ENCODE data around the gene CCNB1IP1.
"Not testable (repeated sequence)": the region's sequence is repeated elsewhere in the genome, so short reads cannot be mapped to it uniquely, and the experiment has no call there.

Gene CCNB1IP1

DNA sequence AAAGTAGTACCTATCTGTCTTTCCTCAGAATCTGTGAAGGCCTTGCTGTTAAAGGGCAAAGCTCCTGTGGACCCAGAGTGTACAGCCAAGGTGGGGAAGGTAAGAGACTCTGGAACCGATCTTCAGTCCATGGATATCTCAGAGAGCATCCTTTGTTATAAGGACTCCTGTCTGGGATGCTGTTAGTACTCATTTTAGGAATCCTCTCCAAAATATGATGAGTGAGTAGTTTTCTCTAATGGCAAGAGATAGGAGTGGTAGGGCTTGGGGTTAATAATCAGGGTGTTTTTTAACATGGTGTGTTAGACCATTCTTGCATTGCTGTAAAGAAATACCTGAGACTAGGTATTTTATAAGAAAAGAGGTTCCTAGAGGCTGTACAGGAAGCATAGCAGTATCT is 12.3 kb upstream of the CCNB1IP1 start:
- Mint-ChIP-seq H3K4me3 (no peak overlapping the region), H3K27me3 (no peaks in the 10 kb centered on the region), H3K27ac (peak overlapping the region; percentile 57), H3K9me3 (no peaks in the 10 kb centered on the region), H3K4me1 (peaks cover 10% of the 10 kb centered on the region), H3K36me3 (peaks cover 5% of the 10 kb centered on the region)

DNA sequence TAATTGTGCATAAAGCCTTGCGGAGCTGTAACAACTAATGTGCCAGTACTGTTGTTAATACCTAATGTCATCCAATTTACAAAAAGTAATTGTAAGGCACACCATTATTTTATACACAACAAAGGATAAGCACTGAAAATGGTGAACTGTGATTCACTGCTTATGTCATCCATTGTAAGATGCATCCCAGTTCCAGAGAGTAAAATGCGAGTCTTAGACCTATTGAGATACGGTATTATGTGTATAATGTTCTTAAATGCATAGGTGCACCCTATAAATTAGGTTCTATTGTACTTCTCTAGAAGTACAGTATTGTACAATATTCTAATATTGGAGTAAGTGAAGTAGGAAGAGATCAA is 10.8 kb upstream of the CCNB1IP1 start:
- Mint-ChIP-seq H3K4me1 (peaks cover 10% of the 10 kb centered on the region), H3K36me3 (peaks cover 2% of the 10 kb centered on the region), H3K27ac (peak overlapping the region; percentile 93), H3K27me3 (no peaks in the 10 kb centered on the region), H3K4me3 (peak overlapping the region; percentile 89), H3K9me3 (no peaks in the 10 kb centered on the region)

DNA sequence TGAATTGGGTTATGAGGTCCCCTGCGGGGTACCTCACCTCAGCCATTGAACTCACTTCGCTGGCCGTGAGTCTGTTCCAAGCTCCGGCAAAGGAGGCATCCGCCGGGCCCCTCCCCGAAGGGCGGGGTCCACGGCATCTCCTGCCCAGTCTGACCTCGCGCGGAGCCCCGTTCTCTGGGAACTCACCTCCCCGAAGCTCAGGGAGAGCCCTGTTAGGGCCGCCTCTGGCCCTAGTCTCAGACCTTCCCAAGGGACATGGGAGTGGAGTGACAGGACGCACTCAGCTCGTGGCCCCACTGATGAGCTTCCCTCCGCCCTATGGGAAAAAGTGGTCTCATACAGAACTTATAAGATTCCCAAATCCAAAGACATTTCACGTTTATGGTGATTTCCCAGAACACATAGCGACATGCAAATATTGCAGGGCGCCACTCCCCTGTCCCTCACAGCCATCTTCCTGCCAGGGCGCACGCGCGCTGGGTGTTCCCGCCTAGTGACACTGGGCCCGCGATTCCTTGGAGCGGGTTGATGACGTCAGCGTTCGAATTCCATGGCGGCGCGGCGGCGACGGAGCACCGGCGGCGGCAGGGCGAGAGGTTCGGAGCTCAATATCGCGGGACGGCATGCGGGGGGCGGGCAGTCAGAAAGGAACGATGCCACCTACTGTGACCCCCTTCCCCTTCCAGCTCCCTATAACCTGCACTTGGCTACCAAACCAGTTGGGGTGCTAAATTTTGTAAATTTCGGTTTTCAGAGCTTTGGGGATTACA is 10.2 kb upstream of the CCNB1IP1 start, which contains the start of gene PARP2:
TSS of gene PARP2 (plus strand) at position 544 of the 770 bp plus-strand sequence. CDS start at position 551, 7 bp downstream.
- peaks cover 2% of the 10 kb centered on the region for H3K36me3 Mint-ChIP-seq
- peak within 1 kb of the TSS; percentile 89 for H3K4me3 Mint-ChIP-seq
- H3K27ac Mint-ChIP-seq: peak within 1 kb of the TSS; percentile 93
- H3K4me1 Mint-ChIP-seq: peaks cover 10% of the 10 kb centered on the region
- no peaks in the 10 kb centered on the region for H3K9me3 Mint-ChIP-seq
- no peaks in the 10 kb centered on the region for H3K27me3 Mint-ChIP-seq

DNA sequence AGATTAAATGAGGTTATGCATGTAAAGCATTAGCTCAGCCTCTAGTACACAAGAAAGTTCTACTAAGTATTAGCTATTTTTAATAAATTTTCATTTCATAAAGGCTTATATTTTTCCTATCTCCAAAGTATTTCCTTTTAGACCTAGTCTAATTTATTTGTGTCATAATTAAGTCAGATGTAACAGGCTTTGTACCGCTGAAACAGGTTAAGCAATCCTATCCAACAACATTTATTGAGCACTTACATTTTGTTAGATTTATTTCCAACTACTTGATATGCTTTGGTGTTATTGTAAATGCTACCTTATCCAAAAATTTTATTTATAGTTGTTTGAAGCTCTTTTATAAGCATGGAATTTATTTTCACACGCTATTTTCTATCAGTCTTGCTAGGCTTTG is 8.6 kb upstream of the CCNB1IP1 start:
- H3K4me3 Mint-ChIP-seq: peak overlapping the region; percentile 89
- H3K36me3 Mint-ChIP-seq: peaks cover 2% of the 10 kb centered on the region
- H3K9me3 Mint-ChIP-seq: no peaks in the 10 kb centered on the region
- H3K4me1 Mint-ChIP-seq: peaks cover 10% of the 10 kb centered on the region
- H3K27me3 Mint-ChIP-seq: no peaks in the 10 kb centered on the region
- peak overlapping the region; percentile 65 for H3K27ac Mint-ChIP-seq

DNA sequence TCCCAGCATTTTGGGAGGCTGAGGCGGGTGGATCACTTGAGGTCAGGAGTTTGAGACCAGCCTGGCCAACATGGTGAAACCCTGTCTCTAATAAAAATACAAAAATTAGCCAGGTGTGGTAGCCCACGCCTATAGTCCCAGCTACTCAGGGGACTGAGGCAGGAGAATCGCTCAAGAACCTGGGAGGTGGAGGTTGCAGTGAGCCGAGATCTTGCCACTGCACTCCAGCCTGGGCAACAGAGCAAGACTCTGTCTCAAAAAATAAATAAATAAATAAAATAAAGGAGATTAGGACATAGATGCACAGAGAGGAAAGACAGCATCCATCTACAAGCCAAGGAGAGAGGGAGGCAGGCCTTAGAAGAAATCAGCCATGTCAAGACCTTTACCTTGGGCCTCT is 8.0 kb upstream of the CCNB1IP1 start:
- H3K4me3 Mint-ChIP-seq, H3K36me3 Mint-ChIP-seq, H3K27ac Mint-ChIP-seq, H3K27me3 Mint-ChIP-seq, H3K9me3 Mint-ChIP-seq: not testable (repeated sequence)
- H3K4me1 Mint-ChIP-seq: peaks cover 10% of the 10 kb centered on the region

DNA sequence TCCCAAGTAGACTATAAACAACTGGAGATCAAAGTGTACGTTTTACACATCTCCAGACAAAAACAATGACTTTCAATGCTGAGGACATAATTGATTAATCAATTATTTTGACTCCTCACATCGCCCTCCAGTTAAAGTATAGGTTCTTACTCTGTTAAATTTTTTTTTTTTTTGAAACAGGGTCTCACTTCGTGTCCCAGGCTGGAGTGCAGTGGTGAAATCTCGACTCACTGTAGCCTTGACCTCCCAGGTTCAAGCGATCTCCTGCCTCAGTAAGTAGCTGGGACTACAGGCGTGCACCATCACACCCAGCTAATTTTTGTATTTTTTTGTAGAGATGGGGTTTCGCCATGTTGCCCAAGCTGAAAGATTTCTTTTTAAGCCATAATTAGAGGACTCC is 938 bp upstream of the CCNB1IP1 start:
- Mint-ChIP-seq H3K36me3 (no peaks in the 10 kb centered on the region), H3K4me3 (no peak overlapping the region), H3K9me3 (no peaks in the 10 kb centered on the region), H3K4me1 (peaks cover 39% of the 10 kb centered on the region), H3K27ac (no peak overlapping the region), H3K27me3 (no peaks in the 10 kb centered on the region)

DNA sequence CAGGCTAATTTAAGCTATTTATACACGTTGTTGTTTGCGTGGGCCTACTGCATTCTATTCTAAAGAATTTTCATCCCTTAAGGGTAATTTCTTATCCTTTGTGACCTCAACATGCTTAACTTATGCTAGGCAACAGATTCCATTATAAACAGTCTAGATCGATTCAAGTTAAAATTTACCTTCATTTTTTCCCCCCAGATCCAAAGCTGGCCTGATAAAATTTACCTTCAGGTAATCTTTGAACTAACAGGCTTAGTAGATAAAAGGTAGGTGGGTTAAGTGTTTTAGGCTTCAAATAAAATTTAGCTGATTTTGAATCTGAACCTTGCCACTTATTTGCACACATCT is 389 bp upstream of the CCNB1IP1 start:
- Mint-ChIP-seq H3K27ac (peak overlapping the region; percentile 96), H3K4me1 (peaks cover 44% of the 10 kb centered on the region), H3K9me3 (no peaks in the 10 kb centered on the region), H3K27me3 (no peaks in the 10 kb centered on the region), H3K4me3 (peak overlapping the region; percentile 100), H3K36me3 (no peaks in the 10 kb centered on the region)

DNA sequence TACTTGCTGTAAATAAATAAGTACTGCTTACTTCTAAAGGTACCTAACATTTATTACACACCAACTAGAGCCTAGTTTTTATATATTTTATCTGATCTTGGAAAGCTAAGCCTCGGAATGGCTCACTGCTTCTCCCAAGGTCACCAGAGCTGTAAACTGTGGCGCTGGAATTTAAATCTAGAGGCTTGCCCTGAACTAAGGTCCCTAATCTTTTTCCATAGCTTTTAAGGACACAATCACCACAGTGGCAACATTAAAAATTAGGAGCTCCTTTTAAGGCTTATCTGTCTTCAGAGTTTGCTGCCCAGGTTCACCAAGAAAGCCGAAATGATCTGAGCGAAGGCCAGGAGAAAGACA is 670 bp downstream of the CCNB1IP1 start:
- peak overlapping the region; percentile 100 for H3K4me3 Mint-ChIP-seq
- H3K27me3 Mint-ChIP-seq: no peaks in the 10 kb centered on the region
- peak overlapping the region; percentile 96 for H3K27ac Mint-ChIP-seq
- H3K9me3 Mint-ChIP-seq: no peaks in the 10 kb centered on the region
- no peaks in the 10 kb centered on the region for H3K36me3 Mint-ChIP-seq
- H3K4me1 Mint-ChIP-seq: peaks cover 53% of the 10 kb centered on the region

DNA sequence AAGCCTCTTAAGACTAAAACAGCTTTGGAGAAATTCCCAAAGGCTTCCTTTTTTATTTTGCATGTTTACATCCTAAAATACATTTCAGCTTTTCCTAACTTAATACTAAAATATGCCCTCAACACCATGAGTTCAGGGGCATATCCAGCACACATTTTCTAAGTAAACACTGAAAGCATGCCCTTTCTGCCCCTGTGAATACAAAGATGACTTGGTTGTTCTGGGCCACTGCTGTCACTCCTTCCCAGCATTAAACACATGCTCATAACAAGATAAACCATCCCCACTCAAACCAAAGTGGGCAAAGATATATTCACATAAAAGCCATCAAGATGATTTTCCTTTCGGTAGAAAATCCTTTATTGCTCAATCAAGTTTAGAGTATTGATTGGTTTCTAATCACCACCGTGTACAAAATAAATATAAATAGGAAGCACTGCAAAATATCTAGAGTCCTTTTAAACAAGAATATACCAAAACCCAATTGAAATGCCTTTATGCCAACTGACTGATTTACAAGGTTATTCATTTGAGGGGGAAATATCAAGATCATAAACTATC is 1.9 kb downstream of the CCNB1IP1 start:
- Mint-ChIP-seq H3K9me3 (no peaks in the 10 kb centered on the region), H3K36me3 (no peaks in the 10 kb centered on the region), H3K4me1 (peaks cover 55% of the 10 kb centered on the region), H3K27me3 (no peaks in the 10 kb centered on the region), H3K4me3 (peak overlapping the region; percentile 15), H3K27ac (peak overlapping the region; percentile 7)

DNA sequence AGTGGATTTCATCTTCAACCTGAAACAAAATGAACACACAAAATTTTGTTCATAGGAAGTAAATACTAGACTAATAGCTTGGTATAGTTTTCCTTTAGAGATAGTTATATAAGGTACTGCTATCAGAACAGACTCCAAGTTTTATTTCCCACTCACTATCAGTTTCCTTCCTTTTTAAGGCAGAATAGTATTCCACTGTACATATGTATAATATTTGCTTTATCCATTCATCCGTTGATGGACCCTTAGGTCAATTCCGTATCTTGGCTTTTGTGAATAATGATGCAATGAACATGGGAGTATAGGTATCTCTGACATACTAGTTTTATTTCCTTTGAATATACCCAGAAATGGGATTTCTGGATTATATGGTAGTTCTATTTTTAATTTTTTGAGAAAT is 3.7 kb downstream of the CCNB1IP1 start:
- peaks cover 4% of the 10 kb centered on the region for H3K36me3 Mint-ChIP-seq
- H3K4me1 Mint-ChIP-seq: peaks cover 55% of the 10 kb centered on the region
- H3K27me3 Mint-ChIP-seq: no peaks in the 10 kb centered on the region
- H3K9me3 Mint-ChIP-seq: no peaks in the 10 kb centered on the region
- no peak overlapping the region for H3K4me3 Mint-ChIP-seq
- no peak overlapping the region for H3K27ac Mint-ChIP-seq

DNA sequence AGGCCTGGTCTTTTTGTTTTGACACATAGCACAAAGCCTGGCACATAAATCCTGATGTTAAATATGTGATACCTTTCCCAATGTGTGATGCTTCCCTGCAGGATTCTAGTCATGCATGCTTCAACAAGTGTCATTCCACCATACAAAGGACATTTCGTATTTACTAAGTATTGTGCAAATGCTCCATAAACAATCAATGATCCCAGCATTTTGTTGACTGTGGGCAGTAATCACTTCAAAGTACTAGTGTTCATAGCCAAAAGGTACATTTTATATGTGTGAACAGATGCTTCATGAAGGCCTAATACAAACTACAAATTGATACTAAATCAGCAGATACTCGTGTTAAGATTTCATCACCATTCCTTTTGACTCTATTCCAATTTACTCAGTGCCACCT is 4.4 kb downstream of the CCNB1IP1 start:
- Mint-ChIP-seq H3K27me3 (no peaks in the 10 kb centered on the region), H3K36me3 (peaks cover 4% of the 10 kb centered on the region), H3K4me1 (peaks cover 54% of the 10 kb centered on the region), H3K27ac (peak overlapping the region; percentile 32), H3K4me3 (no peak overlapping the region), H3K9me3 (no peaks in the 10 kb centered on the region)

DNA sequence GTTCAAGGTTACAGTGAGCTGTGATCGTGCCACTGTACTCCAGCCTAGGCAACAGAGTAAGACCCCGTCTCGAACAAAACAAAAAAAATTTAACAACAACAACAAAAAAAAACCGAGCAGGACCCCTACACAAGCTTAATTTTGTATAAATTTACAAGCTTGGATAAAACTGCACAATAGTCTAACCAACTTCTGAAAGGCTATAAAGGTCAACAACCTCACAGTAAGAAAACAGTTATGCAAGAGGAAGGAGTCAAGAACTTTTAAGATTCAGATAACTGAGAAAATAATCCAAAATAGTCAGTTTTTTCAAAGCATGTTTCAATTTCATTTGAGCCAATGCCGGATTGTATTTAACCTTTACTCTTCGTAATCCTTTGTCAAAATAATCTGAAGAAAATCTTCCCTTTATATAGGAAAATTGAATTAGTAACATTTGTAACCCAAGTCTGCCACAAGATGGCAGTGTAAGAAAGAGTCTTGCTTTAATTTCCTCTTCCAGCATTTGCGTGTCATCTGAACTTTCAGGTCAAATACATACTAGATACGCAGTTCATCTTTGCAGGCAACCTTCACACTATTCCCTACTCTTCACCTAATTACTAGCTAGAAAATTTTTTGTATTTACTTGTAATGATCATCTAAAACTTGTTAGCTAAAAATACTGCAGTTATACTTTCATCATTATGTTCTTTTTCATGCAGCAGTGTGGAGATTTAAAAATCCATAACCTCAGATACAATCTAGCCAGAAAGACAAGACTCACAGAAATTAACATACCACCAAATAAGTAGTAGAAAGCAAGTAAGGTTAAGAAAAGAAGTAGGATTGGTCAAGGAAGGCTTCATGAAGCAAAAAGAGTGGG is 5.8 kb downstream of the CCNB1IP1 start:
- Mint-ChIP-seq H3K36me3 (peaks cover 6% of the 10 kb centered on the region), H3K27me3 (no peaks in the 10 kb centered on the region), H3K9me3 (no peaks in the 10 kb centered on the region), H3K27ac (peak overlapping the region; percentile 27), H3K4me1 (peaks cover 41% of the 10 kb centered on the region), H3K4me3 (peak overlapping the region; percentile 44)

DNA sequence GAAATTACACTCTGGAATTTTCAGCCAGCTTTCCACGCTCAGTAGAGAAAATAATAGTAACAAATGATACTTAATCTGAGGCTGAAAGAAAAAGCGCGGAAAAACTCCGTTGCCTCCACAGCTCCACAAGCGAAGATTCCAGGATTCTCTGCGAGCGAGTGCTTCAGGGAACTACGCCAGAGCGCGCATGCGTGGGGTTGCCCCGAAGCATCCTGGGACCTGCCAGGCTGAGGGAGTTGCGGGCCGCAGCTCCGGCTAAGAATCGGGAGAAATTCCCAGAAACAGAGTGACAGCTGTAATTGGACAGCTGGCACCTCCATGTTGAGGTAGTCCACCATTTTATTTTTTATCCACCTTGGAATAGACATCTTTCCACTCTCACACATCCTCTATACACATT is 15.4 kb downstream of the CCNB1IP1 start:
- Mint-ChIP-seq H3K27ac (no peak overlapping the region), H3K4me1 (no peaks in the 10 kb centered on the region), H3K27me3 (no peaks in the 10 kb centered on the region), H3K9me3 (no peaks in the 10 kb centered on the region), H3K4me3 (no peak overlapping the region), H3K36me3 (peaks cover 6% of the 10 kb centered on the region)

DNA sequence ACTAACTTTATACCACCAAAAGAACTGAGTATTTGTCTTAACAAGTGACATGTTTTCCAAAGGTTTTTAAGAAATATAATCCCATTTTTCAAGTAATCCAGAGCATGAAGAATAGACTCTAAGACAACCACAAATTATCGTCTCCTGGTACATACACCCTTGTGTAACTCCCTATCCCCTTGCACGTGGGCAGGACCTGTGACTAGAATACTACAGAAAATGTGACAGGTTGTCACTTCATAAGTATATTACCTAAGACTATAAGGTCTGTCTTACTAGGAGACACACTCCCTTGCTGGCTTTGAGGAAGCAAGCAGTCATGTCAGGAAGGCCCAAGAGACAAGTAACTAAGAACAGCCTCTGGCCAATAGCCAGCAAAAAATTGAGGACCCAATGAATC is 19.1 kb downstream of the CCNB1IP1 start:
- peaks cover 9% of the 10 kb centered on the region for H3K36me3 Mint-ChIP-seq
- H3K27me3 Mint-ChIP-seq: no peaks in the 10 kb centered on the region
- no peaks in the 10 kb centered on the region for H3K4me1 Mint-ChIP-seq
- H3K4me3 Mint-ChIP-seq: no peak overlapping the region
- H3K27ac Mint-ChIP-seq: no peak overlapping the region
- no peaks in the 10 kb centered on the region for H3K9me3 Mint-ChIP-seq

DNA sequence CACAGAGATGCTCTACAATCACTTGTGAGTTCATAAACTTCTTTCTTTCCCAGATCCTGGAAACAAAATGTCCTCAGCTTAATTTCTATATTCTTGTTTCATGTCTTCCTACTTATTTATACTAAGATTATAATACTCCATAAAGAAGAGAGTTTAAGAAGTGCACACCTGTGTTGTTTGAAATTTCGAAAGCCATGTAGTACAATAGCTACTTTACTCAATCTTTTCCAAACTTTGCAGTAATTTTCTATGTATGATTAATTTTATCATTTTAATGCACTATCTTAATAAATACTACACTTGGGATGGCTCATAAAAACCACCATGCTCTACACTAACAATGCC is 27.0 kb downstream of the CCNB1IP1 start:
- H3K36me3 Mint-ChIP-seq: peaks cover 1% of the 10 kb centered on the region
- H3K4me1 Mint-ChIP-seq: peaks cover 42% of the 10 kb centered on the region
- H3K27me3 Mint-ChIP-seq: no peaks in the 10 kb centered on the region
- H3K27ac Mint-ChIP-seq: peak overlapping the region; percentile 94
- no peaks in the 10 kb centered on the region for H3K9me3 Mint-ChIP-seq
- peak overlapping the region; percentile 95 for H3K4me3 Mint-ChIP-seq

All from activated naive CD4-positive, alpha-beta T cell treated with anti-CD3 and anti-CD28 coated beads, Interleukin-2, amount 50 U/mL, for 24 hours (primary cell).